HG03432 (cell line): ENCODE results near the gene CISH.
A peak's percentile ranks its signal among the peaks of the same experiment; 100 is the strongest.

Source experiments
- ATAC-seq: cut with Tn5 transposase; IDR thresholded peaks from one replicate; pipeline ENCODE4 v1.9.1; 2021; ENCODE audit warnings: mild to moderate bottlenecking, moderate library complexity; ENCODE audit not compliant: unreplicated experiment

CISH gene

DNA sequence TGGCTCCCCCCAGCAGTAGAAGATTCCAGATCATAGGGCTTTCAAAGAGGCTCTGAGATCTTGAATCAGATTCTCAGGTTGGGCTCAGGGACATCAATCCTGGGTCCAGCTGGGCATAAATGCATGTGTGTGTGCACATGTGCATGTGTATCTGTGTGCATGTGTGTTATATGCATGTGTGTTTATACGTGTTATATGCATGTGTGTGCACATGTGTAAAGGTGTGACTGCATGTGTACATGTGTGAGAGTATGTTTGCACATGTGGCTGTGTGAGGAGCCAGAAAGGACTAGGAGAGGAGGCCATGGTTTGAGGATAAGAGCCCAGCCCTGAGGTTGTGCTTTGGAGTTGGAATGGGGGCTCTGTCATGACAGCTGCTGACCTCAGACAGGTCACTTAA lies 3.6 kb upstream of the CISH start:
- no peak for ATAC-seq

DNA sequence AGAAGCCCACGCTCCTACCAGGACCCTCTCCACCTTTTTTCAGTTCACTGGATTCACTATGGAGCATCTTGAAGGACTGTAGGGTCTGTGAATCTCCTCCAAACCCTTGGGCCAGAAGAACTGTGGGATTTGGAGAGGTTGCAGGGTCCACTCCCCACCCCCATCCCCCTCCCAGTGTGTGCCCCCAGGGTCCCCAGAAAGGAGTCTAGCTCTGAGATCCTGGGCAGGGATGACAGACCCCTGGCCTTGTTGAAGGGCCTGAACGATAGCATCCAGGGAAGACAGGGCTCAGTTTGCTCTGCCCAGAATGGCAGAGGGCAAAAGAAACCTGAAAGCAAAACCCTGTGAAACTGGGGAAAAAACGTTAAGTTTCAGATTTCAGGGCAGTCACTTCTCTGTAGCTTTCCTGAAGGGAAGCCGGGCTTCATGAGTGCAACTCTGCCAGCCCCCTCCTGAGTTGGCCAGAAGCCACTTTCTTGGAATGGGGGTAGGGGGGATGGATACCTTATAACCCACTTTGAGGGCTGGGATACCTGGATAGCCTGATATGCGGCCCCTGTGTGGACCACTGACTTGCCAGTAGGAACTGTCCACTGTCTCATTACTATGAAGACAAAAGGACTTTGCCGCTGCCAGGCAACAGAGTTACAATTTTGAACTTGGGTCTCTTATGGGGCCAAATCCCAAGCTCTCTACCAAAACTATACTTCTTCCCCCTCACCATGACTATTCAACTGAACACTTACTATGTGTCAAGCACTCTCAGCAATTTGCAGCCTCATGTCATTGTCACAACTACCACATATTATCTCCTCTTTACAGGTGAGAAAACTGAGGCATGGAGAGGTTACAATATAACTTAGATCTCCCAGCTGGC lies 1.6 kb upstream of the CISH start:
- no peak for ATAC-seq

DNA sequence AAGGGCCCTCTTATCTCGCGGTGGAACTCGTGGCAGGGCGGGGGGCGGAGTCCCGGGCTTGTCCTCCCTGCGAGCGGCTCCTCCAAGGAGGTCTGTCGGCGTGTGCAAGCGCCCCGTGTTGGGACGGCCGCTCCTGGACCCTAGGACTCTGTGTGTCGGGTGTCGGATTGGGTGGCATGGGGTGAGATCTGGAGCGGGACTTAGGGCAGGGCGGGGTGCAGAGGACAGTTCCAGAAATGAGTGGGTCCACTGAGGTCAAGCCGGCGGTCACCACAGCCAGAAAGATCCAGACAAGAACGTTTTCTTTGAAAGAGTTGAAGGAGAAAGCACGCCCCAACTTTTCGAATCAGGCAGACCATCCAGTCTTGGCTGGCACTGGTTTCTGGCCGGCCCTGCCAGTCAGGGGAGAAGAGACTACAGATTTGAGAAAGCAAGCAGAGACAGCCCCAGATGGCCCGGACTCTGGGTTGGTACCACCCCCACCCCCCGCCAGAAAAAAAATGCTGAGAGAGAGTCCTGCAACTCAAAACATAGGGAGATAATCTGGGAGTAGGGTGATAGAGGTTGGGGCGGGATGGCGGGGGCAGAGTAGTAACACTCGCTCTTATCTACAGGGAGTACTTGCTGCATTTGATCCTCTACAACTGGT lies 784 bp upstream of the CISH start:
- peak; percentile 6 for ATAC-seq

DNA sequence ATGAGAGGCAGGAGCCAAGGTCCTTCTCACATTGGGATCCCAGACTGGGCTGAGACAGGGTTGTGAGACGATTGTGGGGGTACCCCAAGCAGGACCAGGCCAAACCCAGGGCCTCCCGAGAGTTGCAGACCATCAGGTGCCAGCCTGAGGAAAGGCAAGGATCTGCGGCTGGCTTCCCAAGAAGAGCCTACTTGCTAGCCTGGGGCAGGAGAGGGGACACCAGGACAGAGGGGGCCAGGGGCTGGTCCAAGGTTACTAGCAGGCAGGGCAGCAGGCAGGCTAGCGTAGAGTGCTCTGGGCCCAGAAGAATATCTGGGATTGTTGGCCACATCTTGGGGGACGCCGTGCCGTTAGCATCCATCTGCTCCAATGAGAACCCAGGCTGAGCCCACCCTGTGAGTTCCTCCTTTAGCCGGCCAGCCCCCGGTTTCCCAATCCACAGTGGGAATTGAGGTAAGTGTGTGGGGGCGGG lies 546 bp downstream of the CISH start:
- ATAC-seq: no peak

DNA sequence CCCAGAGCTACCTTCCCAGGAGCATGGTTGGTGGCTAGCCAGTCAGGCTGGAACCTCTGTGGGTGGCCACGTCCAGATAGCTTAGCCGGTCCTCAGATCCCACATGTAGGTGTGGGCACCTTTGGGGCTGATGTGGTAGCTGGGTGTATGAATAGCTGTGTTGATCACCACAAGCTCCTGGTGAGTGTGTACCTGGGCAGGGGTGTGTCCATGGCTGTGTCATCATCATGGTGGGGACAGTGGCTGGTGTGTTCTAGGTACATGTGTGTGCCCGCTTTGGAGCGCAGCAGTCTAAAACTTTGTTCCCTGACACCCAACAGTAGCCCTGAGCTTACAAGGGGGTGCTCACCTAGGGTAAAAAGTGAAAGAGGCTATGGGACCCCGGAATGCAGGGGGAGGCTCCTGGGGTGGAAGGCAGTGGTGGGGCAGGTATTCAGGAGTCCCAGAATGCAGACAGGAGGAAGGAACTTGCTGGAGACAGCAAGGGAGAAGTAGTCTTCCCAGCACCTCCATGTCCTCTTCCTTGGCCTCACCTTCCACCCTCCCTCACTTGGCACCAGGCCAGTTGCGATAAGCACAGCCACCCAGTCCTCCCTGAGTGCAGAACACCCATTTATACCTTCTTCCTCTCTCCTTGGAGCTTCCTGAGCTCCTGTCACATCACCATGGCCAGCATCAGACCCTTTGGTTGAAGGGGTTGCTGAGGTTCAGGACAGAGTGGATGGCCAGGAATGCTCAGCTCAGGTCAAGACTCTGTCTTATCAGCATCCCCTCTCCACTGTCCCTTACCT lies 1.2 kb downstream of the CISH start:
- no peak for ATAC-seq

DNA sequence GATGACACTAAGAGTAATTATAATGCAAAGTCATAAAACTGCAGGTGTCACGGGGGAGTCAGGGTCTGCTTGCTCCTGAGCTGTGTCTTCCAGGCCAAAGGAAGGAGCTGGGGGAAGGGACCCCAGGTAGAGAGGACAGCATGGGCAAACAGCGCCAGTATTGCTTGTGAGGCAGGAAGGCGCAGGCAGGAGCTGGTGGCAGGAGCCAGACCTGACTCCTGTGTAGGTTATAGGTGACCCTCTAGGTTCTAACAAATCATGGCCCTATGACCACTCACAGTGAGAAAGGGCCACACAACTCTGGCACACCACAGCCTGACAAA lies 1.9 kb downstream of the CISH start:
- ATAC-seq: no peak

DNA sequence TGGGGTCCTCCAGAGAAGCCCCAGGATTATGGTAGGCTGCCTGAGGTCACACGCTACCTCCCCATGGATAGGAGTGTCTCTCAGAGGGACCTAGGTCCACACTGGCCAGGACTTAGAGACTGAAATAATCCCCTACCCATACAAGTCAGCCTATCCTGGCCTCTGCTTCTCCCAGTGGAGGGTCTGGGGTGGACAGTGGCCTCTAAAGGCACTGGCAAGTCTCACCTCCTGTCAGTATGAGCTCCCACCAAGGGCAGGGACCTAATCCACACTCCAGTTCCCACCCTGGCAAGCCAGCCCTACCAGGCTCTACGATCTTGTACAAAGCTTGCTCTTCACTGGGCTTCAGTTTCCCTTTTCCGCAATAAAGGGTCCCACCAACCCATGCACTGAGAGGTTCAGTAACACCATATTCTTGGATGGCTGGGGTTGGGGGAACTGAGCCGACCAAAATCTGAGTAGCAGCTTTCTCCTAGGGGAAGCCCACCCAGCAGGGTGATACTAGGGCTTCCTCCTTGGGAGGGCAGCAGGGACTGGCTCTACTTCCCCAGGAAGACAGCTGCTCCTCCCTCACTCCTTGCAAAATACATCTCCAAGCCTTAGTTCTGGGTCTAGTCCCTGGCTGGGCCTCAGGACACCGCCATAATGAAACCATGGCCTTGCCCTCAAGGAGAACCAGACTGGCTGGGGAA lies 2.4 kb downstream of the CISH start:
- ATAC-seq: no peak

DNA sequence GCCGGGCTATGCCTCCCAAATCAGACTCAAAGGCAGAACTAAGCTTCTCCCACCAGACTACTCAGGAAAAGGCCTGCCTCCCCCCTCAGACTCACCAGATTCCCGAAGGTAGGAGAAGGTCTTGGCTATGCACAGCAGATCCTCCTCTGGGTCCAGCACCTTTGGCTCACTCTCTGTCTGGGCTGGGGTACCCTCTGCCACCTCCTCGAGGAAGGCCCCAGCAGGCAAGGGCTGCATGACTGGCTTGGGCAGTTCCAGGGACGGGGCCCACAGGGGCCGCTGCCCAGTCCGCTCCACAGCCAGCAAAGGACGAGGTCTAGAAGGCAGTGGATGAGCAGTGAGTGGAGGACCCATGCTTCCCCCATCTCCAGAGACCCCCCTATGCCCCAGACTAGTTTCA lies 3.3 kb downstream of the CISH start:
- ATAC-seq: no peak

DNA sequence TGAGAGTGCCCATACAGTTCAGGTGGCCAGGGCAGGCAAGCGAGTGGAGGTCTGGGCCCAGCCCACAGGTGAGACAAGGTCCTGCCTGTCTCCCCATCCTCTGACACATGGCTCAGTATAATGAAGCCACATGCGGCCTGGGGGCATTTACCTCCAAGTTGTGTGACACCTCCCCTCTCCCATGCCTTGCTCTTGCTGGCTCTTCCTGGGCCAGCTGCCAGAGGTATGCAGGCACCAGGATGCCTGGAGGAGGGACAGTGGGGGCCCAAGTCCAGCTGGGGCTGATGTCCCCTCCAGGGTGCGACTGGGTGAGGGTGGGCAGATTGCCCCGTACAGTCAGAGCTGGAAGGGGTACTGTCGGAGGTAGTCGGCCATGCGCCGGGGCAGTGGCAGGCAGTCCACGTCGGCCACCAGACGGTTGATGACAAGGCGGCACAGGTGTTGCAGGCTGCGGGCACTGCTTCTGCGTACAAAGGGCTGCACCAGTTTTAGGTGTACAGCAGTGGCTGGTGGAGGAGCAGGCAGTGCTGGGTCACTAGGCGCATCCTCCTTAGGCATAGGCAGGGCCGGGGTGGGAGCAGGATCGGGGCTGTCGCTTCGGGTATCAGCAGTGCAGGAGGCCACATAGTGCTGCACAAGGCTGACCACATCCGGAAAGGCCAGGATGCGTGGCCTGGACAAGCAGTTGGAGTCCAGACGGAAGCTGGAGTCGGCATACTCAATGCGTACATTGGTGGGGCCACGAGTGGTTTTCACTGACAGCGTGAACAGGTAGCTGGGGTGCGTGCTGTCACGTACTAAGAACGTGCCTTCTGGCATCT lies 4.1 kb downstream of the CISH start:
- ATAC-seq: no peak

DNA sequence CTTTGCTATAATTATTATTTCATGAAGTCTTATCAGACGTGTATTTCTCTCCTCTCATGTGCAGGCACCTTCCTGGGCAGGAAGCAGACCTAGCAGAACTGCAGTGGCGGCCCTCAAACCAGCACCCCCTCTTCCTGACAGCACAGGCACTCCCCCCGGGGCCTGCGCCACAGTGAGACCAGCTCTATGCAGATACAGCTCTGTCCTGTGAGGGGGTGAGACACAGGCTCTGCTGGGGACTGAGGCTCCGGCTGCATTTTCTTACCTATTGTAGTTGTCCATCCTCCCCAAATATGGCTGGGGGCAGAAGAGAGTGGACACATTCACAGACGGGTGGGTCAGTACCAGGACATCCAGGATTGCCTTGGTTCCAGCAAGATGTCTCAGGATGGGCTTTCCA lies 5.0 kb downstream of the CISH start:
- ATAC-seq: no peak

DNA sequence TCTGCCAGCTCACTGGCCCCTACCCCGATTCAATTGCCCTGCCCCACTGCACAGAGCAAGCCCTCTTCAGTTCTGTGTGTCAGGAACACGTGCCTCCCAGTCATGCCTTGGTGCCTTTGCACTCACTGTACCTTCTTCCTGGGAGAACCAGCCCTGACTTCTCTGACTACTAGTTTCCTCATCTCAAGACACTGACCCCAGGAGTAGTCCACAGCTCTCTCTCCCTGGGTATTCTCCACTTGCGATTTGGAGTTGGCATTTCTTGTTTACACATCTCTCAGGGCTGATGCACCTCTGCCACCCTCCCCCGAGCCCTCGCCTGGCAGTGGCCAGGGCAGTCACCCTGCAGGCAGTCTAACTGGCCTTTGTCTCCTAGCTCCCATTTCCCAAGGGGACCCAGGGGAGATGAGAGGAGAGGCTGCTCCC lies 5.7 kb downstream of the CISH start:
- no peak for ATAC-seq

DNA sequence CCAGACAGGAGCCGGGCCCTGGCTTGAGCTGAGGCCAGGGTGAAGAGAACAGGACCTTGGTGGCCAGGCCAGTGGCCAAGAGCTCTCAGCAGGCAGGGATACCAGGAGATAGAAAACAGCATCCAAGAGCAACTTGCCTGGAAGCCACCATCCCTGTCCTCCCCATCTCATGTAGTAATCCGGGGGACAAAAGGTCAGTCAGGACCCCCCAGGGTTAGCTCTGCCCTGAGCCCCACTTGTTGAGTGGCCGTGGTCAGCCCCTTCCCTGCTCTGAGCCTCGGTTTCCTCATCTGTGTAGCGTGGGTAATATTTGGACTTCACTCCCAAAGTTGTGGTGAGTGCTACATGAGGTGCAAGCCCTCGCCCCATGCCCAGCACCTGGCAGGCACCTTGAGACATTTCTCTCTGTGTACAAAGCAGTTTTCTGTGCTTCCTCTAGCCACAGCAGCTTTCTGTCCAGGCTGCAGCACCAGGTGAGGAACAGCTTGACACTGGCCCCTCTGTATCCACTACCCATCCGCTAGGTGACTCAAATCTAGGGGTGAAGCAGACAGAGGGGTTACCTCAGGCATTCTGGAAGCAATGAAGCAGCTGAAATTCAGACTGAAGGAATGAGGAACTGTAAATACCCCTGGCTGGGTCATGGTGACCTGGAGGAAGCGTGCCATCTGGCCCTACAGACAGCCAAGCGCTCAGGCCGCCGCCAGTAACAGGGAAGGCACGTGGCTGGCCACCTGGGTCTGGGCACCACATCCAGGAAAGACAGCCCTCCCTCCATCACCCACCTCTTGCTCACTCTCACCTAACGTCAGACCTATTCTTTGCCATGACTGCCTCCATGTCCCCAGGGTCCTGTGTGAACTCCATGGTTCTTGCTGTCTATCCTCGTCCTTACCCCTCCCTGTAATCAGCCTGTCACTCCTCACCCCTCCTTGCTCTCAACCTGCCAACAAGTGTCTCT lies 6.7 kb downstream of the CISH start:
- no peak for ATAC-seq

DNA sequence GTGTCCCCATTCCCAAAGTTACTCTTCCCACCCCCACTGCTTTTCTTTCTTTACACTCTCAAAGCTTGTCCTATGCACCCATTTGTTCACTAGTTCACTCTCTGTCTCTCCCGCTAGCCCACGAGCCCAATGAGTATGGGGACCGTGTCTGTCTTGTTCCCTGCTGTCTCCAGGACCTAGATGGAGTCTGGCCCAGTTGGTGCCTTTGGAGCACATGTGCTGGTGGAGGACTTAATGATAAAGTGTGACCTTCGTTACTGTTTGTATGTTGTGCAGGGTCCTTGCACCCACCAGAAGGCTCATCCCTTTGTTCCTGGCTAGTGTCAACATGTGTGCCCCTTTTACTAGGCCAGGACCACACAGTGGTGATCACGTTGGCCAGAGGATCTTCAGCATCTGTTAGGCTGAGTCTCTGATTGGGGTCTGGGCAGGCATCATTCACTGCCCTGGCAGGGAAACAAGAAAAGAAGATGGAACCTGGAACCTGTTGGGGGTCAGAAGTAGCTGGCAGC lies 7.4 kb downstream of the CISH start:
- no peak for ATAC-seq

DNA sequence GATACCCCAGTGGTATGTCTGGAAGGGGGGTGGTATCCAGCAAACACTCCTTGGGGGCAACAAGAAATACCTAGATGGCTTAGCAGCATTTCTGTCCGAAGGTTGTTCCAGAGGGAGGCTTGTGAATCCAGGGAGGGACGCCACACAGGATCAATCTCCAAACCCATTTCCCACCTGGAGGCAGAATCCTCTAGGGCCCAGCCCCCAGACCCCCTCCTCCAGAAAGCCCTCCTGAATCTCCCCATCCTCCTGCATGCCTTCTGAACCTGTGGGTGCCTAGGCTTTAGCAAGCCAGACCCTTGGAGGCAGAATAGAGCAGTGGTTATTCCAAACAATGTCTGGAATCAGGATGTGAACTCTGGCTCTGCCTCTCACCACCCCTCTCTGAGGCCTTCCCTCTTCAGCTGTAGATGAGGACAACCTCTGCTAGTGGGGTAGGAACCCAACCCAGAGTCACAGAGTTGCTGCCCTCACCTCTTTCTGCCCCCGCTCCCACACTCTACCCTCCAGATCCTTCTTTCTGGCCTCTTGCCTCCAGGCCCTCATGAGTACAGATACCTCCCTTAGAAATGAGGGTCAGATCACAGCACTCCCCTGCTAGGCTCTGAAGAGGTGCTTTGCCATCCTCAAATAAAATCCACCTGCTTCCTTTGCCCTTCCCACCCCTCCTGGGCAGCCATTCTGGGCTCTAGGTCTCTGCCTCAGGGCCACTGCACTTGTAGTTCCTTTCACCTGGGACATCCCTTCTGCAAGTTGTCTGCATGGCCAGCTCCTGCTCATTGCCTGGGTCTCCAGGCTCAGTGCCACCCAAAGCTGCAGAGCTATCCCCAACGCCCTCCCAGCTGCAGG lies 8.1 kb downstream of the CISH start:
- no peak for ATAC-seq

DNA sequence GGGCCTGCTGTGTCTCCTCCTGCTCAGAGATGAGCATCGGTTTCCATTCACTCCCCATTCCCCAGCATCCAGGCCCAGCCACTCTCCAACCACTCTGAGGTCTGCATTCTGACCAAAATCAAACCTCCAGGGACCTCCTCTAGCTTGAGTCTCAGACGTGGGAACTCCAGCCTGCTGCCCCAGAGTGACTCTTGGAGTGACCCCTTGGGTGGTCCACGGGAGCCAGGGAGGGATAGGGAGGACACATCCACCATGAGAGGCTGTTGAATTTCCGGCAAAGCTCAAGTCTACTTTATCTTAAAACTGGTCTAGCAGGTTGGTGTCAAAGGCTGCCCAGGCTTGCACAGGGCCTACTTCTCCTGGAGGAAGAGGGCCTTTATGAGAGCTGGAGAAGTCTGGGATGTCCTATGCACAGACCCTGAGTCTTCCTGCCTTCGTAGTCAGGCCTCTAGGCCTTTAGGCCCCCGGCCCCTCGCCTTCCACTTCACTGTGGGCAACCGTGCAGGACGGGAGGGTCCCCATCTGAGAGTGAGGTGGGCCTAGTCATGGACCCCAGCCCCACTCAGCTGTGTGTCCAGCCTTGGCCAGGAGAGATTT lies 8.9 kb downstream of the CISH start:
- no peak for ATAC-seq

DNA sequence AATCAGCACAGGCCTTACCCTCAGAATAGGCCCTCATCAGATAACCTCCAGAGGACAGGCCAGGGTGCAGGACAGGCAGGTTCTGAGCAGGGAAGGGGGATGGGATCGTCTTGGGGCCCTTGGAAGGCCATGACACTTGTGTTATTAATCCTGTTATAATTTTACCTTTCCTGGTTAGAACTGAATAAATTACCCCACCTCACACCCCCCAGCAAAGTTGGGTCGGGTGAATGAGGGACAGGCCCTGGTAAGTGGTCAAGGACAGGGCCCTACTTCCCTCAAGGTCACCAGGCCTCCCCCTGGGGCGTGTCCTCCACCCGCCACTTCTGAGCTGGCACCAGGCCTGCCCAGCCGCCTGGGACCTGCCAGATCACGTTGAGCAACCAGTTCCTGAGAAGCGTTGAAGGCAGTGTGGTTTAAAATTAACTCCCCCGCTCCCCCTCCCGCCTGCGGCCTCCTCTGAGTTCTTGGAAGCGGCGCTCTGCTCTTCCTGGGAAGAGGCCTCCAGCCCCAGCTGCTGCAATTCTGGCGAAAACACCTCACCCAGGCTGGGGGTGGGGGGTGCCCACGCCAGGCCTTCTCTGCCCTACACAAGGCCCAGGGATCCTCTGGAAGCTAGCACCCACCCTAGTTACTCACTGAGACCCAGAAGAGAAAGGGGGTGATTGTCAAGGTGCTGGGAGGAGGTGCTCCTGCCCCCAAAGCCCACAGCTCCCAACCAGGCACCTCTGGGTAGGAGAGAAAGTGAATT lies 10.6 kb downstream of the CISH start:
- peak; percentile 75 for ATAC-seq
